ACHN (cell line): ENCODE results near the gene PCDHGB1.
"Not testable (repeated sequence)": the region's sequence is repeated elsewhere in the genome, so short reads cannot be mapped to it uniquely, and the experiment has no call there.

ENCODE experiments used
- DNase-seq: peaks from one replicate; pipeline ENCODE4 v3.0.0-alpha.2; 2015
- in situ Hi-C: cut with HindIII; loops from 2 replicates; pipeline ENCODE4 v1.10.0; 2017; ENCODE audit warnings: low sequenced_read_pairs, low pct_ligation_motif_present, low pct_unique_long_range_greater_than_20kb

PCDHGB1 gene

DNA sequence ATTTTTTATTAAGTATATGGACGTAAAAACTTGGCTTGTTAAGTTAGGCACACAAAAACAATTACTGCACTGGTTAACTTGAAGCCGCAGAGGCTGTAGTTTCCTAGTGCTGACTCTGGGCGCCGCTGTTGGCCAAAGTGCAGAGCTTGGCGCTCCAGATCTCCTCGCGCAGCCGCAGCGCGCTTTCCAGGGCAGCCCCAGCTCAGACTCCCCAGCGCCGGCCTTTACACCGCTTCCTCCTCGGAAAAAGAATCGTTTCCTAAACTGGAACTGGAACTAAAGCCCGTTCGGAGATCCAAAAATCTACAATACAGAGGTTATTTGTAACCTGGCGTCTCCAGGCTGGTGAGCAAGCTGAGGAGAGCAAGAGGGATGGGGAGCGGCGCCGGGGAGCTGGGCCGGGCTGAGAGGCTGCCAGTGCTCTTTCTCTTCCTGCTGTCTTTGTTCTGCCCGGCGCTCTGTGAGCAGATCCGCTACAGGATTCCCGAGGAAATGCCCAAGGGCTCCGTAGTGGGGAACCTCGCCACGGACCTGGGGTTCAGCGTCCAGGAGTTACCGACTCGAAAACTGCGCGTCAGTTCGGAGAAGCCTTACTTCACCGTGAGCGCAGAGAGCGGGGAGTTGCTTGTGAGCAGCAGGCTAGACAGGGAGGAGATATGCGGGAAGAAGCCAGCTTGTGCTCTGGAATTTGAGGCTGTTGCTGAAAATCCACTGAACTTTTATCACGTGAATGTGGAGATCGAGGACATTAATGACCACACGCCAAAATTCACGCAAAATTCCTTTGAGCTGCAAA, 48.1 kb downstream of the PCDHGB1 start, which contains the start of gene PCDHGB5:
PCDHGB5 (plus strand) TSS at position 192 of the 796 bp plus-strand sequence; CDS start at position 373, 181 bp downstream.
- in situ Hi-C loops, DNase-seq: not testable (repeated sequence)

DNA sequence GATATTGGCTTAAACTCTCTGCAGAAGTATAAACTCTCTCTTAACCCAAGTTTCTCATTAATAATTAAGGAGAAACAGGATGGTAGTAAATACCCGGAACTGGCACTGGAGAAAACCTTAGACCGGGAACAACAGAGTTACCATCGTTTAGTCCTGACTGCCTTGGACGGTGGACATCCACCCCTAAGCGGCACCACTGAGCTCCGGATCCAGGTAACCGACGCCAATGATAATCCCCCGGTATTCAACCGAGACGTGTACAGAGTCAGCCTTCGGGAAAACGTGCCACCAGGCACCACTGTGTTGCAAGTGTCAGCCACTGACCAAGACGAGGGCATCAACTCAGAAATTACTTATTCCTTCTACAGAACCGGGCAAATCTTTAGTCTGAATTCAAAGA, 48.7 kb downstream of the PCDHGB1 start:
- no peak for DNase-seq
- in situ Hi-C loops = no loop called here

DNA sequence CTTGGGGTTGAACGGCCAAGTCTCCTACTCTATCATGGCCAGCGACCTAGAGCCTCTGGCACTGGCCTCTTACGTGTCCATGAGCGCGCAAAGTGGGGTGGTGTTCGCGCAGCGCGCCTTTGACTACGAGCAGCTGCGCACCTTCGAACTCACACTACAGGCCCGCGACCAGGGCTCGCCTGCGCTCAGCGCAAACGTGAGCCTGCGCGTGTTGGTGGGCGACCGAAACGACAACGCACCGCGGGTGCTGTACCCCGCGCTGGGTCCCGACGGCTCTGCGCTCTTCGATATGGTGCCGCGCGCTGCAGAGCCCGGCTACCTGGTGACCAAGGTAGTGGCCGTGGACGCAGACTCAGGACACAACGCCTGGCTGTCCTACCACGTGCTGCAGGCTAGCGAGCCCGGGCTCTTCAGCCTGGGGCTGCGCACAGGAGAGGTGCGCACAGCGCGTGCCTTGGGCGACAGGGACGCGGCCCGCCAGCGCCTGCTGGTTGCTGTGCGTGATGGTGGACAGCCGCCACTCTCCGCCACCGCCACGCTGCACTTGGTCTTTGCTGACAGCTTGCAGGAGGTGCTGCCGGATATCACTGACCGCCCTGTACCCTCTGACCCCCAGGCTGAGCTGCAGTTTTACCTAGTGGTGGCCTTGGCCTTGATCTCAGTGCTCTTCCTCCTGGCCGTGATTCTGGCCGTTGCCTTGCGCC, 49.8 kb downstream of the PCDHGB1 start:
- DNase-seq = no peak

More for the DNA sequence above, 49.8 kb downstream of the PCDHGB1 start:
- in situ Hi-C loops = no loop called here
